H9 (cell line): Measurements from ENCODE around the gene PHF20. TPM values are rescaled to one million over a fixed set of nuclear protein-coding genes. Genes with fewer than 3 reads are reported as not detected.

Experiments
- total RNA-seq: library from RNA; stranded (reverse); gene quantifications from 2 replicates; pipeline ENCODE4 v1.2.1, GENCODE V29; 2021

Gene PHF20
- total RNA-seq, 1 experiment from 2014 or later, result 50.3 TPM

Other genes with a start within 250 kb of the PHF20 start
- gene C20orf173, start 242.4 kb upstream of the PHF20 start, total RNA-seq, result not detected in 2 replicates
- 187 and 188 TPM in 2 replicates for gene ERGIC3, start 229.9 kb upstream of the PHF20 start, total RNA-seq
- gene SPAG4, start 156.2 kb upstream of the PHF20 start, total RNA-seq, result 4.9 and 5.3 TPM in 2 replicates
- 152 and 155 TPM in 2 replicates for gene CPNE1, start 107.1 kb upstream of the PHF20 start, total RNA-seq
- gene RBM12, start 107.1 kb upstream of the PHF20 start, total RNA-seq, result 260 TPM in 2 replicates
- 24.4 and 26.6 TPM in 2 replicates for gene NFS1, start 72.7 kb upstream of the PHF20 start, total RNA-seq
- 204 and 207 TPM in 2 replicates for gene ROMO1, start 72.6 kb upstream of the PHF20 start, total RNA-seq
- 335 and 347 TPM in 2 replicates for gene RBM39, start 29.8 kb upstream of the PHF20 start, total RNA-seq
- 59.1 and 60.5 TPM in 2 replicates for gene SCAND1, start 182.5 kb downstream of the PHF20 start, total RNA-seq
- 2.3 and 3.1 TPM in 2 replicates for gene CNBD2, start 196.6 kb downstream of the PHF20 start, total RNA-seq